CD14-positive monocyte (primary cell): ENCODE results near the gene POLR3C. TPM values are rescaled to one million over a fixed set of nuclear protein-coding genes. Genes with fewer than 3 reads are reported as not detected.

ENCODE experiments used
- DNase-seq, 3 donors: peaks; one replicate each; pipeline ENCODE4 v3.0.0-alpha.2; 2011 to 2022
- H2AFZ ChIP-seq: 2 replicates; pipeline ENCODE4 v1.6.0; 2012; ENCODE audit warnings: mild to moderate bottlenecking, low read depth, low read length, inconsistent platforms; ENCODE audit not compliant: insufficient read depth, poor library complexity, severe bottlenecking
- H3K27ac ChIP-seq, 2 donors: 1 replicate in 1 of 2; 2 replicates in 1 of 2; pipeline ENCODE4 v1.5.1; 2012 to 2013; ENCODE audit warnings: low read length in 2 of 2, control low read depth in 1 of 2, inconsistent platforms in 1 of 2, low read depth in 1 of 2, mild to moderate bottlenecking in 1 of 2
- H3K27me3 ChIP-seq, 2 donors: one replicate each; pipeline versions ENCODE4 v1.6.0 to v1.6.1; 2011 to 2013; ENCODE audit warnings: low read length in 2 of 2; ENCODE audit not compliant: control insufficient read depth in 2 of 2, insufficient read depth in 2 of 2
- H3K36me3 ChIP-seq, 2 donors: replicated peaks in 1 of 2; 1 replicate in 1 of 2; 2 replicates in 1 of 2; pipeline versions ENCODE4 v1.5.1 to v1.6.1; 2012 to 2013; ENCODE audit warnings: low read length in 2 of 2, control low read depth in 1 of 2, inconsistent platforms in 1 of 2, mild to moderate bottlenecking in 1 of 2; ENCODE audit not compliant: insufficient read depth in 2 of 2, control insufficient read depth in 1 of 2
- H3K4me1 ChIP-seq, 2 donors: 1 replicate in 1 of 2; 2 replicates in 1 of 2; pipeline versions ENCODE4 v1.5.1 to v1.6.1; 2012 to 2013; ENCODE audit warnings: low read length in 2 of 2, control low read depth in 1 of 2, inconsistent platforms in 1 of 2, mild to moderate bottlenecking in 1 of 2, moderate library complexity in 1 of 2; ENCODE audit not compliant: insufficient read depth in 2 of 2, control insufficient read depth in 1 of 2
- H3K4me2 ChIP-seq: replicated peaks from 2 replicates; pipeline ENCODE3; 2012; ENCODE audit warnings: low read length, moderate library complexity, mild to moderate bottlenecking; ENCODE audit not compliant: poor library complexity, severe bottlenecking; ENCODE audit errors: extremely low read depth
- H3K4me3 ChIP-seq, 3 experiments: fragments of 200-600 bp in 1 of 3; sonication (generic) in 1 of 3; replicated peaks in 1 of 3; 1 replicate in 2 of 3; 2 replicates in 1 of 3; pipeline ENCODE4 v1.5.1; 2011 to 2013; ENCODE audit warnings: low read length in 3 of 3, mild to moderate bottlenecking in 3 of 3, control low read depth in 2 of 3, low read depth in 2 of 3, inconsistent platforms in 1 of 3, moderate library complexity in 1 of 3
- H3K79me2 ChIP-seq: 2 replicates; pipeline ENCODE4 v1.6.0; 2012; ENCODE audit warnings: mild to moderate bottlenecking, control low read depth, inconsistent platforms, low read length, moderate library complexity; ENCODE audit not compliant: insufficient read depth
- H3K9ac ChIP-seq: 2 replicates; pipeline ENCODE4 v1.6.0; 2017; ENCODE audit warnings: low read length, mild to moderate bottlenecking; ENCODE audit not compliant: insufficient read depth, poor library complexity, severe bottlenecking
- H3K9me3 ChIP-seq, 2 donors: replicated peaks in 1 of 2; 1 replicate in 1 of 2; 2 replicates in 1 of 2; pipeline versions ENCODE4 v1.5.1 to v1.6.1; 2012 to 2013; ENCODE audit warnings: low read length in 2 of 2, control low read depth in 1 of 2; ENCODE audit not compliant: control insufficient read depth in 1 of 2, insufficient read depth in 1 of 2
- H4K20me1 ChIP-seq: 2 replicates; pipeline ENCODE4 v1.6.0; 2012; ENCODE audit warnings: mild to moderate bottlenecking, low read length, control low read depth, moderate library complexity; ENCODE audit not compliant: insufficient read depth
- H3K27ac Mint-ChIP-seq, 7 donors: one replicate each; pipeline ENCODE4 v1.8.0; 2020; ENCODE audit warnings: mild to moderate bottlenecking in 7 of 7, mixed read lengths in 7 of 7, moderate library complexity in 6 of 7, inconsistent platforms in 2 of 7
- H3K27me3 Mint-ChIP-seq, 3 donors: one replicate each; pipeline ENCODE4 v1.8.0; 2021 to 2022; ENCODE audit warnings: low read depth in 3 of 3, mild to moderate bottlenecking in 3 of 3, mixed read lengths in 3 of 3, moderate library complexity in 3 of 3, inconsistent platforms in 1 of 3
- H3K36me3 Mint-ChIP-seq, 2 donors: one replicate each; pipeline ENCODE4 v1.8.0; 2020; ENCODE audit warnings: mixed read lengths in 2 of 2, inconsistent platforms in 1 of 2, mild to moderate bottlenecking in 1 of 2
- H3K4me1 Mint-ChIP-seq: one replicate; pipeline ENCODE4 v1.8.0; 2020; ENCODE audit warnings: mild to moderate bottlenecking, mixed read lengths
- H3K4me3 Mint-ChIP-seq, 2 donors: one replicate each; pipeline ENCODE4 v1.8.0; 2020; ENCODE audit warnings: mild to moderate bottlenecking in 2 of 2, mixed read lengths in 2 of 2, moderate library complexity in 1 of 2
- H3K9me3 Mint-ChIP-seq, 7 donors: one replicate each; pipeline ENCODE4 v1.8.0; 2020 to 2022; ENCODE audit warnings: mixed read lengths in 7 of 7, mild to moderate bottlenecking in 6 of 7, moderate library complexity in 6 of 7, inconsistent platforms in 2 of 7
- CTCF ChIP-seq: fragments of 200-600 bp; IDR thresholded peaks from one replicate; pipeline ENCODE4 v1.8.0; 2022; ENCODE audit warnings: antibody characterized with exemption, mild to moderate bottlenecking
- WGBS: methylation state at CpG from one replicate; pipeline ENCODE4 v1.1.5; 2013; ENCODE audit warnings: missing lambda C conversion rate; ENCODE audit not compliant: insufficient coverage; 5-methylcytosine and 5-hydroxymethylcytosine counted together
- intact Hi-C, 2 donors: fragments of 100-400 bp; cut with micrococcal nuclease; formaldehyde crosslinking; loops; one replicate each; pipeline versions ENCODE4 v1.15.0 to v1.15.1; 2023
- polyA plus RNA-seq, 3 donors: library from polyadenylated mRNA; depleted of rRNA in 1 of 3; unstranded in 2 of 3; stranded (reverse) in 1 of 3; fragments of 300-500 nt in 2 of 3; fragments of >200 nt in 1 of 3; fragmentation: Illumina TruSeq in 2 of 3; gene quantifications; 1 replicate in 2 of 3; 2 replicates in 1 of 3; pipeline ENCODE4 v1.2.3, GENCODE V29; 2012 to 2021

Gene POLR3C
- polyA plus RNA-seq, 3 donors = 23.5 to 41.3 (median 30.5) TPM

- H3K4me3 Mint-ChIP-seq = no peak overlapping the region
- Histone ChIP-seq H3K4me2 (no peak overlapping the region), H3K27me3 (peaks cover 0 to 7% of the 10 kb centered on the region in 2 donors), H4K20me1 (no peaks in the 10 kb centered on the region), H3K4me3 (no peak overlapping the region), H3K4me1 (no peaks in the 10 kb centered on the region), H2AFZ (no peak overlapping the region), H3K9me3 (no peaks in the 10 kb centered on the region), H3K27ac (no peak overlapping the region), H3K36me3 (no peaks in the 10 kb centered on the region), H3K79me2 (no peaks in the 10 kb centered on the region), H3K9ac (no peak overlapping the region)
- intact Hi-C loops = no loop called here
- TF ChIP-seq CTCF = no peak
- peaks cover 3 to 14% (median 6%) of the 10 kb centered on the region in 3 donors for H3K27me3 Mint-ChIP-seq
- no peak overlapping the region for H3K27ac Mint-ChIP-seq
- no peaks in the 10 kb centered on the region for H3K36me3 Mint-ChIP-seq
- peaks cover 8% of the 10 kb centered on the region for H3K4me1 Mint-ChIP-seq
- 100% methylated on average over 1 of the region's 5 CpGs for WGBS
- H3K9me3 Mint-ChIP-seq = peaks cover 0 to 3% (median 0%) of the 10 kb centered on the region in 7 donors
- no peak for DNase-seq
Measured at GRCh38 chr1:145879775-145880174, 55.8 kb downstream of the POLR3C start.

- no peak overlapping the region for H3K9ac ChIP-seq
- no peak overlapping the region for H3K4me3 ChIP-seq
- H3K4me3 Mint-ChIP-seq = peak overlapping the region in 1 of 2 donors; percentile 92
- TF ChIP-seq CTCF = no peak
- H3K4me1 ChIP-seq = peaks cover 8 to 18% of the 10 kb centered on the region in 2 donors
- H3K4me2 ChIP-seq = no peak overlapping the region
- no peak for DNase-seq
- H4K20me1 ChIP-seq = no peaks in the 10 kb centered on the region
- peaks cover 13 to 24% (median 16%) of the 10 kb centered on the region in 3 donors for H3K27me3 Mint-ChIP-seq
- peaks cover 5 to 14% of the 10 kb centered on the region in 2 donors for H3K27me3 ChIP-seq
- peaks cover 0 to 2% (median 0%) of the 10 kb centered on the region in 7 donors for H3K9me3 Mint-ChIP-seq
- H3K79me2 ChIP-seq = no peaks in the 10 kb centered on the region
- no peaks in the 10 kb centered on the region for H3K9me3 ChIP-seq
- no peak overlapping the region for H2AFZ ChIP-seq
- H3K36me3 Mint-ChIP-seq = no peaks in the 10 kb centered on the region
- no peak overlapping the region for H3K27ac Mint-ChIP-seq
- intact Hi-C loops = loop anchor here in 1 of 2 donors (5.0 kb wide), 1 partner anchor 37 kb away; the partner anchor contains the start of gene NUDT17
- peaks cover 19% of the 10 kb centered on the region for H3K4me1 Mint-ChIP-seq
- H3K27ac ChIP-seq = no peak overlapping the region
- 94% methylated on average over 1 of the region's 1 CpG for WGBS
- no peaks in the 10 kb centered on the region for H3K36me3 ChIP-seq
Measured at GRCh38 chr1:145884675-145885074, 60.7 kb downstream of the POLR3C start.
